GM12878 (cell line): ENCODE data around the gene GAMT.

Source experiments
- CBX3 ChIP-seq: fragments of 200-600 bp; sonication (generic); IDR thresholded peaks from 2 replicates; pipeline ENCODE4 v1.6.1; 2016; ENCODE audit warnings: low read depth, borderline replicate concordance
- CTCF ChIP-seq, 3 experiments: IDR thresholded peaks in 2 of 3; conservative IDR thresholded peaks in 1 of 3; 2 replicates each; pipeline ENCODE4 v1.5.1; 2011; ENCODE audit warnings: low read depth in 3 of 3, low read length in 3 of 3, mild to moderate bottlenecking in 3 of 3, control low read depth in 2 of 3, moderate library complexity in 2 of 3, inconsistent platforms in 1 of 3, mixed read lengths in 1 of 3; ENCODE audit not compliant: control insufficient read depth in 2 of 3, insufficient read depth in 1 of 3; ENCODE audit errors: extremely low read depth in 1 of 3
- EGR1 ChIP-seq, 2 experiments: IDR thresholded peaks; 1 replicate in 1 of 2; 2 replicates in 1 of 2; pipeline ENCODE4 v1.6.1; 2011 to 2012; ENCODE audit warnings: low read depth in 2 of 2, low read length in 2 of 2, borderline replicate concordance in 1 of 2, mild to moderate bottlenecking in 1 of 2, moderate library complexity in 1 of 2
- ESRRA ChIP-seq: IDR thresholded peaks from 2 replicates; pipeline ENCODE4 v1.6.1; 2012; ENCODE audit warnings: mild to moderate bottlenecking, low read length, improper control_type of control experiment
- FOS ChIP-seq: IDR thresholded peaks from 3 replicates; pipeline ENCODE4 v1.6.1; 2011; ENCODE audit warnings: borderline replicate concordance; ENCODE audit not compliant: insufficient read length; ENCODE audit errors: extremely low read depth
- NFXL1 ChIP-seq: fragments of 450-650 bp; IDR thresholded peaks from 2 replicates; pipeline ENCODE4 v1.6.1; 2017; ENCODE audit warnings: antibody characterized with exemption, mild to moderate bottlenecking, borderline replicate concordance
- POLR2AphosphoS5 ChIP-seq: IDR thresholded peaks from 2 replicates; pipeline ENCODE4 v1.6.1; 2011; ENCODE audit warnings: mild to moderate bottlenecking, low read length, inconsistent platforms
- RAD21 ChIP-seq: IDR thresholded peaks from 2 replicates; pipeline ENCODE4 v1.6.1; 2011; ENCODE audit warnings: mild to moderate bottlenecking, low read depth, low read length, moderate library complexity; ENCODE audit not compliant: insufficient read depth
- RCOR1 ChIP-seq: conservative IDR thresholded peaks from 2 replicates; pipeline ENCODE4 v1.6.1; 2012; ENCODE audit warnings: low read depth, low read length, improper control_type of control experiment
- SRF ChIP-seq, 2 experiments: IDR thresholded peaks; 2 replicates each; pipeline ENCODE4 v1.6.1; 2011; ENCODE audit warnings: low read depth in 2 of 2, low read length in 2 of 2, mild to moderate bottlenecking in 1 of 2, moderate library complexity in 1 of 2
- TBL1XR1 ChIP-seq: IDR thresholded peaks from 2 replicates; pipeline ENCODE4 v1.6.1; 2012; ENCODE audit warnings: low read depth, low read length, improper control_type of control experiment
- TCF7 ChIP-seq: IDR thresholded peaks from 2 replicates; pipeline ENCODE4 v1.6.1; 2014; ENCODE audit warnings: antibody characterized with exemption, borderline replicate concordance
- ZBTB33 ChIP-seq: fragments of 450-650 bp; IDR thresholded peaks from 2 replicates; pipeline ENCODE4 v1.6.1; 2017; ENCODE audit warnings: mild to moderate bottlenecking

GRCh38 chr19:1394252-1395193 lies 6.8 kb downstream of the GAMT start:
- TF ChIP-seq TCF7 (no peak), SRF (IDR thresholded peaks at IDR 0.05; ENCODE audit: low read depth in 2 of 2, low read length in 2 of 2) (no peak), CBX3 (no peak), TBL1XR1 (no peak), EGR1 (IDR thresholded peaks at IDR 0.05; ENCODE audit: borderline replicate concordance in 1 of 2, low read depth in 2 of 2, low read length in 2 of 2) (no peak), ESRRA (no peak), RCOR1 (no peak), RAD21 (no peak), FOS (no peak), POLR2AphosphoS5 (no peak), CTCF (IDR thresholded peaks at IDR 0.05 in 2 of 3, conservative IDR thresholded peaks at IDR 0.05 in 1 of 3; ENCODE audit: control insufficient read depth in 2 of 3, extremely low read depth in 1 of 3, insufficient read depth in 1 of 3, low read depth in 3 of 3, low read length in 3 of 3) (no peak), ZBTB33 (no peak), NFXL1 (peak; percentile 76; the same call in 1 of the 2 replicates)
